ENCODE data around the gene NR2E1.

NR2E1 gene

GRCh38 chr6:108171291-108171917 is 5.6 kb downstream of the NR2E1 start:
- no peak for DNase-seq (ENCODE audit: low read depth)

GRCh38 chr6:108171918-108172516 is 6.2 kb downstream of the NR2E1 start:
- DNase-seq (ENCODE audit: low read depth), result no peak

- no peak for DNase-seq (ENCODE audit: low read depth)
These were observed 8.8 kb downstream of the NR2E1 start for GRCh38 chr6:108174371-108175175.

GRCh38 chr6:108175176-108175591 is 9.4 kb downstream of the NR2E1 start:
- DNase-seq (ENCODE audit: low read depth), result no peak

DNA sequence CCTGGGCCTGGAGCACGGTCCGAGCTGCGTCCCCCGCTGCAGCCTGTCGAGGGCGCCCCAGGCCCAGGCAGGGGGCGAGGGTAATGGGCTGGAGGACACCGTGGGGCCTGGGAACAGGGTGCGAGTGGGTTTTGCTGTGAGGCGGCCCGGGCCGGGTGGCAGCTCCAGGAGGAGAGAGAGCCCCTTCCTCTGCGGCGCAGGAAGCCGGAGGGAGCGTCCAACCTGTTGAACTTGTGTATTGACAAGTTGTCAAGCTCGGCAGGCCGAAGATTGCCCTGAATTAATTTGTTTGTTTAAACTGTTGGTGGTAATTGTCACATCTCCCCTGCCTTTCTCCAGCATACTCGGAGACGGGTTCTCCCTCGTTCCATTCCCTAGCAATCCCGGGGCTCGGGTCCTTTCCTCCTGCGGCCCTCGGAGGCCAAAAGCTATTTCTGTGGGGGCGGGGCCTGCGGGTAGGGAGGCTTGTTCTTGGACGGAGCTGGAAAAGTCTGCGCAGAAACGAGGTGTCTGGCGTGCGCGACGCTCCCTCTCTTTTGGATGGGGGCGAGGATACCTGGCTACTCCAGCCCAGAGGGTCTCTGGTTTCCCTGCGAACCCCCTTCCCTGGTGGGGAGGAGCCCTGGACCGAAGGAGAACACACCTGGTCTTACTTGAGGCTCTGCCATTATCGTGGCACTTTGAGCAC is 9.9 kb downstream of the NR2E1 start:
- no peak for DNase-seq (ENCODE audit: low read depth)

DNA sequence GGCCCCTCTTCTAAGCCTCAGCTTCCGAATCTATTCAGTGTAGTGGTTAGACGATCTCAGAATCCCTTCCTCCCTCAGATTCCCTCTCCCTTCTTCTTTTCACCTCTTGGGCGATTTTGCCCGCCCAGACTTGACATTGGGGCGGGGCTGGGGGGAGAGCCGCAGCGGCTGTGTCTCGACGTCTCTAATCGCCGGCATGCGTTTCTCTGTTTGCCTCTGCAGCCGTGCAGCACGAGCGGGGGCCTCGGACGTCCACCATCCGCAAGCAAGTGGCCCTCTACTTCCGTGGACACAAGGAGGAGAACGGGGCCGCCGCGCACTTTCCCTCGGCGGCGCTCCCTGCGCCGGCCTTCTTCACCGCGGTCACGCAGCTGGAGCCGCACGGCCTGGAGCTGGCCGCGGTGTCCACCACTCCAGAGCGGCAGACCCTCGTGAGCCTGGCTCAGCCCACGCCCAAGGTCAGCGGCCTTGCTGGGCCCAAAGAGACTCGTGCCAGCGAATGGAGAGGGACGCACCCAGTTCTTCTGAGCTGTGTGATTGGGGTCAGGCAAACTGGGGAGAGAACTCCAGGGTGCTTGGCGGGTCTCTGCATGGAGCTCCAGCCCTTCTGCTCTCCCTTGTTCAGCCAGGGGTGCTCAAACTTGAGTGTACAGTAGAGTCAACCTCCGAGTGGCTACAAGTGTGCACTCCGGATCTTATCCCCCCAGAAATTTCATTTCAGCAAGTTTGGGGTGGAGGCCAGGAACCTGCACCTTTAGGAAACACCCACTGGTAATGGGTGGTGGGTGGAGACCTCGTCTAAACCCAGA is 10.7 kb downstream of the NR2E1 start:
- no peak for DNase-seq (ENCODE audit: low read depth)

GRCh38 chr6:108179741-108180140 is 13.9 kb downstream of the NR2E1 start:
- no peak for DNase-seq (ENCODE audit: low read depth)

DNA sequence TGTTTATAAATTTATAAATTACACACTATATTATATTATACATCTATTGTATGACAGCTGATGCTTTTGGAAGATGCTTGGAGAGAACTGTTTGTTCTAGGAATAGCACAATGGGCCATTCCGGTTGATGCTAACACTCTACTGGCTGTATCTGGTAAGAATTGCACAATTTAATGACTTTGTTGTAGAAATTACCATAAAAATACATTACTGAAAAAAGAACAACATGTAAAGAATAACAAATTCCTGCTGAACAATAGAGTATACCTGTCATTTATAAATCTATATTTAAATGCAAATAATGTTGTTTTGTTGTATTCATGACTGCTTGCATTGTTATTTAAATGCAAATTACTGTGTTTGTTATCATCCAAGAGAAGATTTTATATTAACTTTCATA is 14.4 kb downstream of the NR2E1 start:
- DNase-seq (ENCODE audit: low read depth), result no peak

- no peak for DNase-seq (ENCODE audit: low read depth)
These were observed 15.0 kb downstream of the NR2E1 start for GRCh38 chr6:108180776-108181175.

GRCh38 chr6:108186226-108186625 is 20.4 kb downstream of the NR2E1 start:
- no peak for DNase-seq (ENCODE audit: low read depth)

DNA sequence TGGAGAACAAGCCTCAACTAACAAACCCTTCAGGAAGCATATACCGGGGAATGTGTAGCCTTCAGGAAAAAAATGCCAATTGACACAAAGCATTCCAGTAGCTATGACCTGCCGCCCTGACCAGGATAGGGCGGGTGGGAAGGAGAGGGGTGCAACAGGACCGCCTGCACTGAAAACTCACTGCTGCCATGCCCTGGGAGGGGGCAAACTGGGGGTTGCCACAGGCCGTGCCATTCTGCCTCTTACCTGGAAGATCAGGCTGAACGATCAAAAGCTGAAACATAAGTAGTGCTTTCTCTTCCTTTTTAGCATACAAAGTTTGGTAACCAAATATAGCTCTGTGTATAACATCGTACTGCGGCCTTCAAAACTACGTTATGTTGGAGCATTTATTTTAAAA is 21.7 kb downstream of the NR2E1 start:
- DNase-seq (ENCODE audit: low read depth), result no peak

- no peak for DNase-seq (ENCODE audit: low read depth)
These were observed 27.3 kb downstream of the NR2E1 start for GRCh38 chr6:108193131-108193530.

- DNase-seq (ENCODE audit: low read depth), result no peak
These were observed 28.0 kb downstream of the NR2E1 start for GRCh38 chr6:108193835-108194234.

GRCh38 chr6:108194503-108194902 is 28.7 kb downstream of the NR2E1 start:
- no peak for DNase-seq (ENCODE audit: low read depth)

DNA sequence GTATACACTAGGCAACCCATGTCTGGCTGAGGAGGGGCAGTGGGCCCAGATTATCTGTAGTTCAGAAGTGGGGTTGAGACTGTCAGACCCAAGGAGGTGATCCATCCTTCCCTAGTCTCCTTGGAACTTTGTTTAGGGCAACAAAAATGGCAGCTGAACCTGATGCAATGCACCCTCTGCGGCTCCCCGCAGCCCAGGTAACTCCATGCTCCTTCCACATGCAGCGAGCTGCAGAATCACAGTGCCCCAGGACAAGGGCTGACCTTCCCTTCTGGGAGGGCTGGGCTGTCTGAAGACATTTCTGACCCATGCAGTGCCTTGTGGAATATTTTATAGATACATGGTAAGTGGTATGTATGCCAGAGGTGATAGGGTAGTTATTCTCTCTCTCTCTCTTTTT is 29.4 kb downstream of the NR2E1 start:
- DNase-seq (ENCODE audit: low read depth), result no peak

- no peak for DNase-seq (ENCODE audit: low read depth)
These were observed 33.1 kb downstream of the NR2E1 start for GRCh38 chr6:108198761-108199498.

GRCh38 chr6:108200186-108200585 is 34.4 kb downstream of the NR2E1 start:
- no peak for DNase-seq (ENCODE audit: low read depth)

DNA sequence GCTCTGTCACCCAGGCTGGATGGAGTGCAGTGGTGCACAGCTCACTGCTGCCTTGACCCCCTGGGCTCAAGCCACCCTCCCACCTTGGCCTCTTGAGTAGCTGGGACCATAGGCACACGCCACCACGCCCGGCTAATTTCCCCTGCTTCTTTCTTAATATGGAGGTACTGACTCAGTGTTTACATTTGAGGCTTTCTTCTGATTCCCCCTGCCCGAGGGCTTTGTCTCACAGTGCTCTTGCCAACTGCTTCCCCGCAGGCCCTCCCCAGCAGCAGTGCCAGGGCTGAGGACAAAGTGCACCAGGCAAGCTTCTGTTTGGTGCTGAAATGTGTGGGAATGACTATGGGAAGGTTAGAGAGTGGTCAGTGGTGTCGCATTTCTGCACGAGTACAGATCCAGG is 34.8 kb downstream of the NR2E1 start:
- no peak for DNase-seq (ENCODE audit: low read depth)

DNA sequence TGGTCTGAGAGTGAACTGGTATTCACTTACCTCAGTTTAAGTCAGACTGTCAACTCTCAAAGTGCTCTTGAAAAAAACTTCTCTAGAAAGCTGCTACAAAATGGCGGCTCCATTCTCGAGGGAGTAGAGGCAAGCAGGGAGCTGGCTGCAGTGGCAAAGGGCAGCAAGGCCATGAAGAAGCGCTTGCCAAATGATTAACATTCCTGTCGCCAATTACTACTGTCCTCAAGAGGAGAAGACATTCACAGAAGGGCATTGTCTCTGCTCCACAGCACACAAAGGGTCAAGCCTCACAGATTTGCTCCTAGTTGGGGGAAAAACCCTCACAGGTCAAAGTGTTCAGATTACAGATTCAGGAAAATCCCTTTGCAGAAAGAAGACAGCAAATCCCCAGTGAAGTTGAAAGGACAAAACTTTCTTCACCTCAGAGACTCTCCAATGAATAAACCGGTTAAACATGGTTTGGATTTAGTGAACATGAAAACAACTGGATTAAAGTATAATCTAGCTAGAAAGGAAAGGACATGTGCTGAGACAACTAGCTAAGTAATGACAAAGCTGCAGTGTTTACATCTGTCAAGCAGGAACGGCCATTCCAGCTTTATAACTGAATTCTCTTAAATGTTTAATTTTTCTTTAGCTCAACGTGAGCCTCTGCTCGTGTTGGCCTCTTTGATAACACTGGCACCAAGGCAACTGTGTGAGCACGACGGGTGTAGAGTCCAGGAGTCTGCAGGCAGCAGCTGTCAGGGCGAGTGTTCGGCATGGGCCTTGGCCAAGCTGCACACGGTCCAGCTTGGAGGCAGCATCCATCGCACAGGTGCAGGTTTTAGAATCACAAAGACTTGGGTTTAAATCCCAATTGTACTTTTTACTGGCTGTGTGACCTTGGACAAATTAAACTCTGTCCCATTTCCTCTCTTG is 37.6 kb downstream of the NR2E1 start:
- DNase-seq (ENCODE audit: low read depth), result no peak

DNA sequence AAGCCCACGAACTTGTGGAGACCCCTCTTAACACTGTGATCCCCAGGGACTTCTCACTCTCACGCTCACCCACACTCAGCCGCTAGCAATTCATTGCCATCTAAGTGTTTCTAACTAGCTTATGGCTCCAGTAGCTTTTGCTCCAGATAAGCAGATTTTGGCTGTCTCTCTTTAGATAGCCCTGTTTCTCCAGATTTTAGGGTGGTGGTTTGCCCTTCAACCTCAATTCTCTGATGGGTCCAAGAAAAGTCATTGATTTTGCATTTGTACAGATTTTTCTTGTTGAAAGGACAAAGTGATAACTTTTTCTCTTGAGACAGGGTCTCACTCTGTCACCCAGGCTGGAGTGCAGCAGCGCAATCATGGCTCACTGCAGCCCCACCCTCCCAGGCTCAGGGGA is 41.2 kb downstream of the NR2E1 start:
- no peak for DNase-seq (ENCODE audit: low read depth)

Data from non-pigmented ciliary epithelial cell (primary cell).